ENCODE measurements around the gene KIF4B. TPM values are rescaled to one million over a fixed set of nuclear protein-coding genes. Genes with fewer than 3 reads are reported as not detected.

KIF4B gene, protein sequence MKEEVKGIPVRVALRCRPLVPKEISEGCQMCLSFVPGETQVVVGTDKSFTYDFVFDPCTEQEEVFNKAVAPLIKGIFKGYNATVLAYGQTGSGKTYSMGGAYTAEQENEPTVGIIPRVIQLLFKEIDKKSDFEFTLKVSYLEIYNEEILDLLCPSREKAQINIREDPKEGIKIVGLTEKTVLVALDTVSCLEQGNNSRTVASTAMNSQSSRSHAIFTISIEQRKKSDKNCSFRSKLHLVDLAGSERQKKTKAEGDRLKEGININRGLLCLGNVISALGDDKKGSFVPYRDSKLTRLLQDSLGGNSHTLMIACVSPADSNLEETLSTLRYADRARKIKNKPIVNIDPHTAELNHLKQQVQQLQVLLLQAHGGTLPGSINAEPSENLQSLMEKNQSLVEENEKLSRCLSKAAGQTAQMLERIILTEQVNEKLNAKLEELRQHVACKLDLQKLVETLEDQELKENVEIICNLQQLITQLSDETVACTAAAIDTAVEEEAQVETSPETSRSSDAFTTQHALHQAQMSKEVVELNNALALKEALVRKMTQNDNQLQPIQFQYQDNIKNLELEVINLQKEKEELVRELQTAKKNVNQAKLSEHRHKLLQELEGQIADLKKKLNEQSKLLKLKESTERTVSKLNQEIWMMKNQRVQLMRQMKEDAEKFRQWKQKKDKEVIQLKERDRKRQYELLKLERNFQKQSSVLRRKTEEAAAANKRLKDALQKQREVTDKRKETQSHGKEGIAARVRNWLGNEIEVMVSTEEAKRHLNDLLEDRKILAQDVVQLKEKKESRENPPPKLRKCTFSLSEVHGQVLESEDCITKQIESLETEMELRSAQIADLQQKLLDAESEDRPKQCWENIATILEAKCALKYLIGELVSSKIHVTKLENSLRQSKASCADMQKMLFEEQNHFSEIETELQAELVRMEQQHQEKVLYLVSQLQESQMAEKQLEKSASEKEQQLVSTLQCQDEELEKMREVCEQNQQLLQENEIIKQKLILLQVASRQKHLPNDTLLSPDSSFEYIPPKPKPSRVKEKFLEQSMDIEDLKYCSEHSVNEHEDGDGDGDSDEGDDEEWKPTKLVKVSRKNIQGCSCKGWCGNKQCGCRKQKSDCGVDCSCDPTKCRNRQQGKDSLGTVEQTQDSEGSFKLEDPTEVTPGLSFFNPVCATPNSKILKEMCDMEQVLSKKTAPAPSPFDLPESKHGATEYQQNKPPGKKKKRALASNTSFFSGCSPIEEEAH
- total RNA-seq = not detected

DNA sequence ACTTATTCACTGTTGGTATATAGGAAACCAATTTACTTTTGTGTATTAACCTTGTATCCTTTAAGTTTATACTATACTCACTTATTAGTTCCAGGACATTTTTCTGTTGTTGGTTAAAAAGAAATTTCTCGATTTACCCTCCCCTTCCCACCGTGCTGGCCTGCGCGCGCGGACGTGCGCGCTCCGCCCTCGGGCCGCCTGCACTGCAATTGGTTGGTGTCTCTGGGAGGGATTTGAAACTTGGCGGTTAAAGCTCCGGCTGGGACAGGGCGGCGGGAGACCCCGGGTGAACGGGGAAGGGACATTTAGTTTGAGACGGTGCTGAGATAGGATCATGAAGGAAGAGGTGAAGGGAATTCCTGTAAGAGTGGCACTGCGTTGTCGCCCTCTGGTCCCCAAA is at the start of gene KIF4B:
Gene KIF4B, plus strand, starts transcription at position 230 of the 400 bp plus-strand sequence. Its CDS starts 105 bp downstream, at position 335.
- Histone ChIP-seq H3K27ac (no peak within 1 kb of the TSS), H3K4me3 (no peak within 1 kb of the TSS), H3K9me3 (no peaks in the 10 kb centered on the region), H3K4me1 (no peaks in the 10 kb centered on the region), H3K27me3 (no peaks in the 10 kb centered on the region), H3K36me3 (no peaks in the 10 kb centered on the region)
- no peak for TF ChIP-seq EP300 (IDR thresholded peaks at IDR 0.05)
- TF ChIP-seq CTCF (IDR thresholded peaks at IDR 0.05) = no peak
- TF ChIP-seq POLR2A (IDR thresholded peaks at IDR 0.05) = no peak
- no peak for DNase-seq (ENCODE audit: low spot score in 2 of 2)
- 95 to 97% methylated on average over 21 of the region's 21 CpGs for WGBS, 2 donors

- DNase-seq (ENCODE audit: low spot score in 2 of 2) = no peak
- no peaks in the 10 kb centered on the region for H3K4me1 ChIP-seq
- H3K4me3 ChIP-seq = no peak overlapping the region
- H3K36me3 ChIP-seq = peaks cover 0 to 56% (median 2%) of the 10 kb centered on the region in 3 donors
- TF ChIP-seq CTCF (IDR thresholded peaks at IDR 0.05) = no peak
- no peak for TF ChIP-seq POLR2A (IDR thresholded peaks at IDR 0.05)
- TF ChIP-seq EP300 (IDR thresholded peaks at IDR 0.05) = no peak
- no peaks in the 10 kb centered on the region for H3K9me3 ChIP-seq
- WGBS, 2 donors = 90 to 92% methylated on average over 7 of the region's 7 CpGs
- no peak overlapping the region for H3K27ac ChIP-seq
- H3K27me3 ChIP-seq = no peaks in the 10 kb centered on the region
Measured at GRCh38 chr5:154966081-154966841, 47.3 kb upstream of the KIF4B start.

DNA sequence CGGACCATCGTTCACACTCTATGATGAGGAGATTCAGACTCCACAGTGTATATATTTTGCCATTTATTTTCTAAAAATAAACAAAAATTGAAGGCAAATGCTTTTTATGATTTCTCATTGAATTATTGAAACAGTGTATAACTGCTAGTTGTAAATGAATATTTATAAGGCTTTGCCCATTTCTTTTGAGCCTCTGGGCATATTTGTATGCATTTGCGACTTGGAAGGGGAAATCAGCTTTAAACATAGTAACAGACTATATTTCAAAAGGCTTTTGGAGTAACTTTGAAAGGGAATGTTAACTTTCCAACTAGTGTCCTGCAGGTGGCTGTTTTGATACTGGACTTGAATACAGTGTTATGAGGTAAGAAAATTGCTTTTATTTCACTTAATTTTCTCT is 46.7 kb upstream of the KIF4B start:
- no peaks in the 10 kb centered on the region for H3K9me3 ChIP-seq
- peaks cover 0 to 50% (median 2%) of the 10 kb centered on the region in 3 donors for H3K36me3 ChIP-seq
- peaks cover 0 to 2% (median 0%) of the 10 kb centered on the region in 4 donors for H3K4me1 ChIP-seq
- TF ChIP-seq CTCF (IDR thresholded peaks at IDR 0.05) = no peak
- TF ChIP-seq POLR2A (IDR thresholded peaks at IDR 0.05) = no peak
- no peak for TF ChIP-seq EP300 (IDR thresholded peaks at IDR 0.05)
- WGBS, 2 donors = 87 to 94% methylated on average over 3 of the region's 3 CpGs
- H3K27me3 ChIP-seq = no peaks in the 10 kb centered on the region
- H3K4me3 ChIP-seq = no peak overlapping the region
- H3K27ac ChIP-seq = no peak overlapping the region
- DNase-seq (ENCODE audit: low spot score in 2 of 2) = no peak

- Histone ChIP-seq H3K4me3 (no peak overlapping the region), H3K4me1 (peaks cover 0 to 8% (median 0%) of the 10 kb centered on the region in 4 donors), H3K27me3 (no peaks in the 10 kb centered on the region), H3K36me3 (peaks cover 0 to 43% (median 2%) of the 10 kb centered on the region in 3 donors), H3K9me3 (no peaks in the 10 kb centered on the region), H3K27ac (no peak overlapping the region)
- no peak for DNase-seq (ENCODE audit: low spot score in 2 of 2)
- WGBS, 2 donors = 67% methylated on average over 5 of the region's 5 CpGs
- TF ChIP-seq POLR2A (IDR thresholded peaks at IDR 0.05) (no peak), CTCF (IDR thresholded peaks at IDR 0.05) (peak in 3 of 5 experiments; percentile 15 to 39 (median 18)), EP300 (IDR thresholded peaks at IDR 0.05) (no peak)
Measured at GRCh38 chr5:154967421-154968024, 46.0 kb upstream of the KIF4B start.

Data from tibial nerve (tissue), 4 donors.